GM12865 (cell line): ENCODE measurements around the gene ABHD14A.

Source experiments
- DNase-seq: peaks from one replicate; pipeline ENCODE4 v3.0.0; 2010; ENCODE audit warnings: low read depth
- H3K4me3 ChIP-seq: 2 replicates; pipeline ENCODE4 v1.5.1; 2011; ENCODE audit warnings: mild to moderate bottlenecking, low read depth, low read length, control low read depth
- CTCF ChIP-seq: IDR thresholded peaks from 2 replicates; pipeline ENCODE4 v1.5.1; 2011; ENCODE audit warnings: low read length, control low read depth, low read depth, inconsistent platforms; ENCODE audit not compliant: insufficient read depth; ENCODE audit errors: missing control alignments

The ABHD14A gene

GRCh38 chr3:52018319-52019000 is 43.6 kb downstream of the ABHD14A start:
- DNase-seq = no peak
- no peak for TF ChIP-seq CTCF
- H3K4me3 ChIP-seq = no peak overlapping the region

GRCh38 chr3:52019352-52020080 is 44.7 kb downstream of the ABHD14A start:
- no peak for TF ChIP-seq CTCF
- no peak overlapping the region for H3K4me3 ChIP-seq
- no peak for DNase-seq

- H3K4me3 ChIP-seq = no peak overlapping the region
- no peak for DNase-seq
- no peak for TF ChIP-seq CTCF
These were observed 45.9 kb downstream of the ABHD14A start for GRCh38 chr3:52020796-52021195.

GRCh38 chr3:52021489-52022268 is 46.8 kb downstream of the ABHD14A start:
- H3K4me3 ChIP-seq = no peak overlapping the region
- no peak for TF ChIP-seq CTCF
- DNase-seq = peak; percentile 28

GRCh38 chr3:52022323-52023100 is 47.6 kb downstream of the ABHD14A start:
- no peak for DNase-seq
- no peak overlapping the region for H3K4me3 ChIP-seq
- TF ChIP-seq CTCF = no peak

- no peak for TF ChIP-seq CTCF
- no peak overlapping the region for H3K4me3 ChIP-seq
- no peak for DNase-seq
These were observed 48.4 kb downstream of the ABHD14A start for GRCh38 chr3:52023101-52023770.
